Effector CD4-positive, alpha-beta T cell (primary cell): ENCODE measurements around the gene MYH3.

Experiments
- DNase-seq: peaks from one replicate; pipeline ENCODE4 v3.0.0-alpha.2; 2020

Gene MYH3

DNA sequence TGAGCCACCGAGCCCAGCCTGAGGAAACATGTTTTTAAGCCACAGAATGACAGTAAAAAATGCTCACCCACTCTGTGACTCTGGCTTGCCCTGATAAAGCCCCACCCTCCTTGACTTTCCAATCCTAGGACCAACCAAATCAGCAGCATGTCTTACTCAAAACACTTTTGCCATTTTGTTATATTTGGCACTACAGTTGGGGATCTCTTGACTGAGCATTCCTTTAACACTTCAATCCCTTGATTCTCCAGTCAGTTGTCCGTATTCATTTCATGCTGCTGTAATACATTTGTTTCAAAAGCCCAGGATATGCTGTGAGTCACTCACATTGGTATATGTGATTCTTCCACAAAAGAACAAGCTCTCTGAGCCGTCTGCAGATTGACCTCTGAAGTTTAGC lies 8.2 kb downstream of the MYH3 start:
- no peak for DNase-seq

DNA sequence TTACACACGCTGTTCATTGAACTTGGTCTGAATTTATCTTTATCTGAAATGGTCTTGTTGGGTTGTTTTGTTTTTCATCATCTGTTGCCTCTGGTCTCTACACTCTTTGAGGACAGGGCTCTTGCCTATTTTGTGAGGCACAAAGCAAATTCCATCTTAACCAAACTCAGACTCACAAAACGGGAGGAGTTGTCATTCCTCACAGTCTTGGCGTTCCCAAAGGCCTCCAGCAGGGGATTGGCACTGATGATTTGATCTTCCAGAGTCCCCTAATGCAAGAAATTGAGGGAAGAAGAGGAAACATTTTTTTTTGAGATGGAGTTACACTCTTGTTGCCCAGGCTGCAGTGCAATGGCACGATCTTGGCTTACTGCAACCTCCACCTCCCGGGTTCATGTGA lies 8.7 kb downstream of the MYH3 start:
- DNase-seq = no peak

DNA sequence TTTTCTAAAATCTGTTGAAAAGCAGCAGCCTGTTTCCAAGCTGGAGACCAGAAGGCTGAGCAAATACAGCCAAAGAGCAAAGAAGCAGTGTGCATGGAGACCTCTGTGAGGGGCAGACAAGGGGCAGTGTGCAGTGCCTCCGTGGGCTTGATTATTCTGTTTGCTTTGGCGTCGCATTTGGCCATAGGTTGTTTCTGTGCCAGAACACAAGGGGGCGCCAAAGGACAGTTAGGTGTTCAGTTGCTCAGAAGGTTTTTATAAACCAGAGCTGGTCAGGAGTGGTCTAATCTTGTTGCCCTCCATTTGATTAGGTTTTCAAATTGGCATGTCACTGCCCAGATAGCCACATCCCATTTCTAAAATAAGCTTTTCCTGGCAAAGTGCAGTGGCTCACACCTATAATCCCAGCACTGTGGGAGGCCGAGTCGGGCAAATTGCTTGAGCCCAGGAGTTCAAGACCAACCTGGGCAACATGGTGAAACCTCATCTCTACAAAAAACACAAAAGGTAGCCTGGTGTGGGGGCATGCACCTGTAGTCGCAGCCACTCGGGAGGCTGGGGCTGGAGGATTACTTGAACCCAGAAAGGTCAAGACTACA lies 10.6 kb downstream of the MYH3 start:
- peak; percentile 71 for DNase-seq

DNA sequence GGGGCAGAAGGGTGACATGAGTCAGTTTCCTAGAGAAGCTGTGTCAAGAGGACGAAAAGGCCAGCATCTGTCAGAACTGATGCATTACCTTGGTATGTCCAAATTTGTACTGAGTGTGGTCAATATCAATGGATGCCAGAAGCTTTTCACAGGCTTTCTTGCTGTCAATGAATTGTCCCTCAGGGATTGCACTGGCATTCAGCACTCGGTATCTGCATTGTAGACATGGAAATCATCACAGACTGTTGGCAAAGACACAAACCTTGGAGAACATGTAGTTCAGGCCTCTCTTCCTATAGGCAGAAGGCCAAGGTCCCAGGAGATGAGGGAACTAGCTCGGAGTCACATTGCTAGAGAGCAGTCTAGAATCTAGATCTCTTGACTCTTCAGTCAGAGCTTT lies 16.6 kb downstream of the MYH3 start:
- DNase-seq = no peak

DNA sequence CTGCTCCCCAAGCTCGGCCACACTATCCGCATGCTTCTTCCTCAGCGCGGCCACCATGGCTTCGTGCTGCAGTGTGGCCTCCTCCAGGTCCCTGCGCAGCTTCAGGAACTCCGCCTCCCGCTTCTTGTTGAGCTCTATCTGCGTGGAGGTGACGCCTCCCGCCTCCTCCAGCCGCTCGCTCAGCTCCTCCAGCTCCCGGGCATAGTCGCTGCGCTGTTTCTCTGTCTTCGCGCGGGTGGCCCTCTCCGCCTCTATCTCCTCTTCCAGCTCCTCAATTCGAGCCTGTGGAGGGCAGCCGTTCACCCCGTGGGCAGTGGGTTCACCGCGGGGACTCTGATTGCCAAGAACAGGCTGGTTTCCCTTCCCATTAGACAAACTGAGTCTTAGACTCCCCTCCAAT lies 19.0 kb downstream of the MYH3 start:
- no peak for DNase-seq

DNA sequence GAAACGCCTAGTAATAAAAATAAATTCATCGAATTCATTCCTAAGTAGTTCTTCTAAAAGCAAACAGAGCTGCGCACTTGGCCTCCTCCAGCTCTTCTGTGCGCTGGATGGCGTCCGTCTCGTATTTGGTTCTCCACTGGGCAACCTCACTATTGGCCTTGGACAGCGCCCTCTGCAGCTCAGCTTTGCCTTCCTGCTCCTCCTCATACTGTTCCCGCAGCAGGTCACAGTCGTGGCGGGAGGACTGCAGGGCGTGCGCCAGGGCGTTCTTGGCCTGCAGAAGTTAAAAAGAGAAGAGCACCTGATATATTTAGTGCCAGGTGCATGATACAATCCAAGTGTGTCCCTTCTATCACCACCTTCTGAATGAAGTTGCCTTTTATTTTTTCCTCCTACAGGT lies 21.8 kb downstream of the MYH3 start:
- no peak for DNase-seq

DNA sequence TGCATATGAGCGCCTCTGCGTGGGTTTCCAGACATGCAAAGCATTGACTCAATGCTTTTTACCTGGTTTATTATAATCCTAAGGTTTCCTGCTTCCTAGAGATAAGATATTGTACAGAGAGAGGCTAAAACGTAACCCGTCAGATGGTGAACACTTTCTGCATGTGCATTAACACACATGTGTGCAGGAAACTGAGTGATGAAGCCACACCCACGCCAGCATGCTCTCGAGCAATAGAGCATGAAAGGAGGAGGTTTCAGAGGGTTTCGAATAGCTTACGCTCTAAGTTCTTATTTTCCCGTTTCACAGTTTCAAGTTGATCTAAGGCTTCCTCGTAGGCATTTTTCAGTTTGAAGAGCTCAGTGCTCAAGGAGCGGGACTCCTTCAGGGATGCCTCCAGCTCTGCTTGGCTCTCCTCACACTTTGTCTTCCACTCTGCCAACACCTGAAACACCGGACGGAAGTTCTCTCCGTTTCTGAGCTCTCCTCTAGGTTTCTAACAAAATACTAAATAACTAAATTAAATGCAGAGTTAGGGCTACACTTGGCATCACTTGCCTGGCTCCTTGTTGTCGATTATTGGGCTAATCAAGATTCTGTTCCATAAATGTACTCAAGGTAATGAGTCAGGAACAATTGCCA lies 23.2 kb downstream of the MYH3 start:
- DNase-seq = no peak

DNA sequence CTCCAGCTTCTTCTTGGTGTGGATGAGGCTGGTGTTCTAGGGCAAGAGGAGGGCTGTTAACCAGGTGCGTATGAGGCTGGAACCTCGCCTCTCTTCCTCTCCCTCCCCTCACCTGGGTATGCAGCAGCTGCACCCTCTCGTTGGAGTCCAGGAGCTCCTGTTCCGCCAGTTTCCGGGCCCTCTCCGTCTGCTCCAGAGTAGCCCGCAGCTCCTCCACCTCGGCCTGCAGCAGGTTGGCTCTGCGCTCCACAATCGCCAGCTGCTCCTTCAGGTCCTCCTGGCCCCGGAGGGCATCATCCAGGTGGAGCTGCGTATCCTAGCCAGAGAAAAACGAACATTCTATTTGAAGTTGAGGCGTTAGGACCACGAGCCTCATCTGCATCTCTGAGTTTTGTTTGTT lies 25.4 kb downstream of the MYH3 start:
- DNase-seq = no peak

GRCh38 chr17:10631048-10631700 lies 25.9 kb downstream of the MYH3 start:
- no peak for DNase-seq

- DNase-seq = no peak
These were observed 27.4 kb downstream of the MYH3 start for GRCh38 chr17:10629706-10630105.

DNA sequence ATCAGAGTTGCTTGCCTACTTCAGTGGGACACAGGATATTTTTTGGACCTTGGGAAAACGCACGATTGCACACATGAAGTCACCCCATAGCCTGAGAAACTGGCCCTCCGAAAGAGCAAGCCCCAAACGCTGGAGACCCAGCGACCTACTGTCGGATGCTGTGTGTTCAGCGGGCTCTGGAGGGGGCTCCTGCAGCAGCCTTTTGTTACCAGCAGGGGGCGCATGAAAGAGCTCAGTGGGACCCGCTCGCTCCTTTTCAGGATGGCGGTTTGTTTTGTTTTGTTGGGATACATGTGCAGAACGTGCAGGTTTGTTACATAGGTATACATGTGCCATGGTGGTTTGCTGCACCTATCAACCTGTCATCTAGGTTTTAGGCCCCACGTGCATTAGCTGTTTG lies 28.4 kb downstream of the MYH3 start:
- DNase-seq = no peak

DNA sequence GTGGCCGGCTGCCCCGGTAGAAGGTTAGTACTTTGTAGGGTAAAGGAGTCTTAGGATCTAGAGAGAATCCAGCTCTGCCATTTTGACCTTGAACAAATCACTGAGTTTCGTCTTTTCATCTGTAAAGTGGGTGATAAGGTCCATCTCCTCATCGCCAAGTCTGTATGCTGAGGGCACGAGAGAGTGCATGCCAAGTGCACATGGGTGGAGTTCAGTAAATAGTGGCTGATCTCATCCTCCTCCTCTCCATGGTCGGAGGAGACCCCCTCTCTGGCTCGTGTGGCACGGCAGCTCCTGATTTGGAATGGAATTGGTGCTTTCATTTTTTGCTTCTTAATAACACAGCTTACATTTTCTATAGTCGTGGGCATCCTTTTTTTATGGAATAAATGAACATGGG lies 30.7 kb downstream of the MYH3 start:
- DNase-seq = no peak

- no peak for DNase-seq
These were observed 32.1 kb downstream of the MYH3 start for GRCh38 chr17:10624969-10625368.

DNA sequence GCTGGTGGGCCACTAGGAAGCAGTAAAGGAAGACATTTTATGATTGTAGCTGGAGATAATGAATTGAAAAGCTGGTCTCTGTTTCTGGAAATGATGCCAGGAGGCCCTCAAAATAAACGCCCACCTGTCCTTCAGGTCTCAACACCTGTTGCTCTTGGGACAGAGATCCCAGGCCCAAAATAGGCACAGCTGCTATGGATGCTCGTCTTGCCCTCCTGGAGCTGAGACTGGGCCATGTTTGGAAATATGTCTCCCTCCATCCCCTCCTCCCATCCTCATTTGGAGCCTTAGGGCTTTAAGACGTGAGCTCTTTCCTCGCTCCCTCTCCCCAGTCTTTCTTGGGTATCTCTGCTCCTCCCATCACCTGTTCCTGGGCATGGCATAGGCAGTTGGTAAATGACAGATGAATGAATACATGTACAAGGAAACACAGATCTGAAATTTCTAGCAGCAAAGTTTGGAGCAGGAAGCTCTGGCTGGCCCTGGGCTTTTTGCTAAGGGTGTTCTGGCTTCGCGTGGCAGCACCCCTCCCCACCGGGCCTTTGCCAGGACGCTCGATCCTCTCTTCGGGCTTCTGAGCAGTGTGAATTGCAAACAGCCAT lies 33.3 kb downstream of the MYH3 start:
- DNase-seq = no peak

GRCh38 chr17:10622617-10623485 lies 34.3 kb downstream of the MYH3 start:
- no peak for DNase-seq

GRCh38 chr17:10621397-10621796 lies 35.7 kb downstream of the MYH3 start:
- no peak for DNase-seq

- DNase-seq = no peak
These were observed 36.3 kb downstream of the MYH3 start for GRCh38 chr17:10620823-10621222.

DNA sequence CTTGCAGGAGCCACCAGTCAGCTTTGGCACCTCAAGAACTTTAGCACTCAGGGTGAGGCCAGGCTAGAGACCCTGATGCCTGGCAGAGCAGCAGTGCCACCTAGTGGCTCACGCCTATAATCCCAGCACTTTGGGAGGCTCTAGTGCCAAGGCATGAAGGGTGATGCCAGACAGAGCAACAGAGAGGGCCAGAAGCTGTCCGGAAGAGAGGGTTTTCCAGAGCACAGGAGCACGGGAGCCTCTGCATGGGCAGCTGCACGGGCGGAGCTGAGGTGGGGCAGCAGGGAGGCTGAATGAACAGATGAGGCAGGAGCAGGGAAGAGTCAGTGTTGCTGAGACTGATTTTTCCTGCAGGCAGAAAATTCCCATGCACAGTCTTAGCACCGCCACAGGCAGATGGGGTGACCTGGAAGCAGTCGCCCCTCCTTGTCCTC lies 38.9 kb downstream of the MYH3 start:
- DNase-seq = peak; percentile 40

- no peak for DNase-seq
These were observed 40.0 kb downstream of the MYH3 start for GRCh38 chr17:10617120-10617505.

DNA sequence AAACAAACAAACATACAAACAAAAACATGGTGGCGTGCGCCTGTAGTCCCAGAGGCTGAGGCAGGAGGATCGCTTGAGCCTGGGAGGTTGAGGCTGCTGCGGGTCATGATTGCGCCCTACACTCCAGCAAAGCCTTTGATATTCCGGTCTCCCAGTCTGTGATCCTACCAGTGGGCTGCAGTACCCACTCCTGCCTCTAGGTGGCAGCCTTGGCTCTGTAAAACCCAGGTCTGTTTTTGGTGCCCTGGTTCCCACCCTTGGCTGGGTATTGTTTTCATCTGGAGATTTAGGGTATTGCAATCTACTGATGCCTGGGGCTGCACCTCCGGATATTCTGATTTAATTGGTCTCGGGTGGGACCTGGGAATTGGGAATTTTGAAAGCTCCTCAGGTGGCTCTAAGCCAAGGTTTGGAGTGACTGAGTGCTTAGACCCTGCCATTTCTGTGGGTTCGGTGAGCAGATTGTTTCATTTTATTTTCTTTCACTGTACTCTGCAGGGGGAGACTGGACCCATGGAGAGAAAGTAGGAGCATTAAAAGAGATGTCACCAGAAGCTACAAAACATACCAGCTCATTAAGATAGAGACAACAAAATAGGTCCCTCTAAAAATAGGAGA lies 40.5 kb downstream of the MYH3 start:
- DNase-seq = peak; percentile 50

DNA sequence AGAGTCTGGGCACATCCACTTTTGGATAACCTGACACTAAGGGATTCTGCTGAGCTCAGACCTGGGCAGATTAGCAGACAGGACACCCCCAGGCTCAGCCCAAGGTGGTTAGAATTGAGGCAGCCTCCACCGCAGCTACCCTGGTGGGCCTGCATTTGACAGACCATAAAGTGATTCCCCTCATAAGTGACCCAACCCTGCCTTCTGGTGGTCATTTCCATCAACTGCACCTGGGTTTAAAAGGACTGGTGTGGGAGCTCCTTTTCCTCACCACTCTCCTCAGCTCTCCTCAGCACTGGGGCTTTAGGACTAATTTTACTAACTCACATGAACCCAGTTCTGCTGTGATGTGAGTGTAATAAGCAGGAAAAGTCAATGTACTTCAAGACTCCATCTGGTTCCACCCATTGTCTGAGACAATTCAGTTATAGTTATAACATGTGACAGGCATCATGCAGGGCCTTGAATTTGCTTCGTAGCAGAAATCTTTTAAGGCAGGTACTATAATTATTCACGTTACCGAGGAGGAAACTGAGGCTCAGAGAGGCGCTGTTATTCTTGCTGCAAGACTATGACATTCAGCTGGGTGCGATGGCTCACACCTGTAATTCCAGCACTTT lies 42.5 kb downstream of the MYH3 start:
- no peak for DNase-seq
